HG03469 (cell line): ENCODE results near the gene INPP5A.
"Not testable (repeated sequence)": the region's sequence is repeated elsewhere in the genome, so short reads cannot be mapped to it uniquely, and the experiment has no call there.

Source experiments
- ATAC-seq: cut with Tn5 transposase; IDR thresholded peaks from one replicate; pipeline ENCODE4 v1.9.1; 2021; ENCODE audit warnings: mild to moderate bottlenecking, moderate library complexity, moderate number of reproducible peaks; ENCODE audit not compliant: unreplicated experiment

INPP5A gene

GRCh38 chr10:132667342-132668047, 129.9 kb downstream of the INPP5A start:
- ATAC-seq: no peak

GRCh38 chr10:132668048-132668394, 130.4 kb downstream of the INPP5A start:
- ATAC-seq: no peak

GRCh38 chr10:132669208-132669861, 131.7 kb downstream of the INPP5A start:
- no peak for ATAC-seq

DNA sequence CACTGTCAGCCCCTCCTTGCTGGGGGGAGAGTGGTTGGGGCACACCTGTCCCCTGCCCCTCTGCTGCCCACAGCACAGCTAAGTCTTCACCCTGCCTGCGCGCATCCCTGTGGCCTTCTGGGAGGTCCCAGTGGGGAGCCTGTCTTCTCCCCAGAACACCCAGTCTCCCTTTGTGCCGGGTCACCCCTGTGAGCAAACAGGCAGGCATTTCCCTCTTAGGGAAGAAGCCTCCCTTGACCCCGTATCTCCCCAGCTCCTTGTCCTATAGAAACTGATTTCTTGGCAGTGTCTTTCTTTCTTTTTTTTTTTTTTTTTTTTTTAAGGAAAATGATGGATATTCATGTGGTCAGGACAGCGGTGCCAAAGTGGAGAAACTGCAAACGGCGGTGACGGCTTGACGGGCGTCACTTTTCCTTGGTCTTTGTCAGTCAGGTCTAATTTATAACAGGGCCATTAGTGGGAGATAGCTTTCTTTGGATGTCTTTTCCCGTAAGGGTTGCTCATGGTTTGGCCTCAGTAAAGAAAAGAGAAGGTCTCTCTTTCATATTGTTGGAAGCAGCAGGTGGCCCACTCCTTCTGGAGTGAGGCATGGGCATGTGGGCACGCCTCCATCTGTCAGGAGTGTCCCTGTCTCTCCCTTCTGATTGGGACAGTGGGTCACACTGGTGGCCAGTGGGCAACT, 133.1 kb downstream of the INPP5A start:
- ATAC-seq: no peak

DNA sequence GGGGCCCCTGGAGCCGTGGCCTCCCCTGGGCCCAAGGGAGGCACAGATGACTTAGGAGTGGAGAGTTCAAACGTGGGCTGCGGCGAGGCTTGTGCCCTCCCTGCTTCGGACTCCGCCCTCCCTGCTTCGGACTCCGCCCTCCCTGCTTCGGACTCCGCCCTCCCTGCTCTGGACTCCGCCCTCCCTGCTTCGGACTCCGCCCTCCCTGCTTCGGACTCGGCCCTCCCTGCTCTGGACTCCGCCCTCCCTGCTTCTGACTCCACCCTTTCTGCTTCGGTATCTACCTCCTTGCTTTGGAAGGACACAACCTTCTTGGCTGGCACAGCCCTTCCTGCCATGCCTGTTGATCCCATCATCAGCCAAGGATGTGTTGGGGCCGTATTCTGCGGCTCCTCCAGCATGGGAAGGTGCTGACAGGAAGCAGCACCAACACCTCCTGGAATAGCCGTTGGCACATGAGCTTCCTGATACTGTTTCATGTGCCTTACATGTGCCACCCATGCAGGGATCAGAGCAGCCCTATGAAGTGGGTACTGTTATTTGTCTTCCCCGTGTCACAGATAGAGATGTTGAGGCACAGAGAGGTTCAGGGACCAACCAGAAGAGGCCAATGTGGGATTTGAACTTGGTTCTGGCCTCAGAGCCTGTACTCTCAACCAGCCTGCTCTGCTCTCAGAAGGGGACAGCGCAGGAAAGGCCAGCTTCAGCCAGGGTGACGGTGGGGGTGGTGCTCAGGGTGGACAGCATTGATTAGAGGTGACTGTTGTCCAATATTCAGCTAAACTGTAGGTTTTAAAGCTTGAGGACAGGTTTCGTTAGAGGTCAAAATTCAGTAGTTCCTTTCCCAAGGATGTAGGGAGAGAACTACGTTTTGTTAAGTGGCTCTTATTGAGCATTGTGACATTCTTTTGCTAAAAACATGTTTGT, 133.9 kb downstream of the INPP5A start:
- no peak for ATAC-seq

DNA sequence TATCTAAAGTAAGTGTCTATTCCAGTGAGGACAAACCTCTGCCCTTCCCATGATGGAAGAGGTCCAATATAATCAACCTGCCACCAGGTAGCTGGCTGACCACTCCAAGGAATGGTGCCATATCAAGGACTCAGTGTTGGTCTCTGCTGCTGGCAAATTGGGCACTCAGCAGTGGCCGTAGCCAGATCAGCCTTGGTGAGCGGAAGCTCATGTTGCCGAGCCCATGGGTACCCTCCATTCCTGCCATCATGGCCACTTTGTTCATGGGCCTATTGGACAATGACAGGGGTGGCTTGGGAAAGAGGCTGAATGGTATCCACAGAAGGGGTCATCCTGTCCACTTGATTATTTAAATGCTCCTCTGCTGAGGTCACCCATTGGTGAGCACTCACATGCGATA, 136.2 kb downstream of the INPP5A start:
- not testable (repeated sequence) for ATAC-seq

DNA sequence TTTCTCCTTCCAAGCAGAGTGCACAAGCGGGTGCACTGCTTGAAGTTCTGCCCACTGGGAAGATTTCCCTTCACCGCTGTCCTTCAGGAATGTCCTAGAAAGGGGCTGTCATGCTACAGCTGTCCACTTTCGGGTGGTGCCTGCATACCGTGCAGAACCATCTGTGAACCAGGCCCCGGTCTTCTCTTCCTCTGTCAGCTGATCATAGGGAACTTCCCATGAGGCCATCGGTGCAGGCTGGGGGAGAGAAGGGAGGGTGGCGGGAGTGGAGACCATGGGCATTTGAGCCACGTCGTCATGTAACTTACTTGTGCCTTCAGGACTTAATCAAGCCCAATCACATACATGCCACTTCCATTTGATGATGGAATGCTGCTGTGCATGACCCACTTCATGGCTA, 136.7 kb downstream of the INPP5A start:
- no peak for ATAC-seq

GRCh38 chr10:132675031-132675740, 137.6 kb downstream of the INPP5A start:
- ATAC-seq: no peak

DNA sequence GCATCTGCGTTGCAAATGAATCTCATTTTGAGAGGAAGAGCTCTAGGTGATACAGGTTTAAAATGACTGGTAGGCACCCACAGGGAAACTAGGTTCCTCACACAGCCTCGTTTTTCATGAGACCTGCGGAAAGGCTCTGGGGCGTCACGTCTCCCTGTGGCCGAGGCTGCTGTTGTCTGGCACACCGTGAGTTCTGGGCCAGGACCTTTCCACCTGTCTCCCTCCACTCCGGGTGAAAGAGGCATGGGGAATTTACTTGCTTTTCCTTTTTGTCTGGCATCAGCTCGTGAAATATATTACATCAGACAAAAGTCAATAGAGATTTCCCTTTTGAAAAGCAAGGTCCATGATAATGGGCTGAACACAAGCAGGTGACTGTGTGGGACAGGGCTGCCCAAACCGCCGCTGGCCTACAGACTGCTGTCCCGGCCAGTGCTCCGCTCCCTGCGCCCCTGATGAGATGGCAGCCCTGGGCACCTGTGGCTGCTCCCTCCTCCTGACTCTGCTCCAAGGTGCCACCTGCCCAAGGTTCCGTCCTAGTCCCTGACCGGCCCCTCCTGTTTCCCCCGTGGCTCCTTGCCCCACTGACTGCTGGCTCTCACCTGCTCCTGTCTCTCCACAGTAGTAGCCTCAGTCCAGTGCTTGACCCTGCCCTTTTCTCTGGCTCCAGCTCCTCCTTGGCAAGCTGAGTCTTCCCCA, 138.8 kb downstream of the INPP5A start:
- no peak for ATAC-seq

DNA sequence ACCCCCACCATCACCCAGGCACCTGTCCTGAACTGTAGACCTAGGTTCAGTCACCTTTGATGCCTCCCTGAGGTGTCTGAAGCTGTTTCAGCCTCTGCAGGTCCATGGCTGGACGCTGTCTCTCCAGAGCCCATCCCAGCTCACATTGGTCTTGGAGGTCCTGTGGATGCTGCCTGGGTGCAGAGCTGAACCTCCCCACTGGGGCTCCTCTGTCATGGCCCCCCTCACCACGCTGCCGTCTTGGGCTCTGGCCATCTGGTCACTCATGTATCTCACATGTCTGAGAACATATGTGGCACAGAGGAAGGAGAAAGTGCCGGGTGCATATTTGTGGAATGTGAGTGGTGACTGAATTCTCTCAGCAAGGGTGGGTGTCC, 139.5 kb downstream of the INPP5A start:
- ATAC-seq: no peak

DNA sequence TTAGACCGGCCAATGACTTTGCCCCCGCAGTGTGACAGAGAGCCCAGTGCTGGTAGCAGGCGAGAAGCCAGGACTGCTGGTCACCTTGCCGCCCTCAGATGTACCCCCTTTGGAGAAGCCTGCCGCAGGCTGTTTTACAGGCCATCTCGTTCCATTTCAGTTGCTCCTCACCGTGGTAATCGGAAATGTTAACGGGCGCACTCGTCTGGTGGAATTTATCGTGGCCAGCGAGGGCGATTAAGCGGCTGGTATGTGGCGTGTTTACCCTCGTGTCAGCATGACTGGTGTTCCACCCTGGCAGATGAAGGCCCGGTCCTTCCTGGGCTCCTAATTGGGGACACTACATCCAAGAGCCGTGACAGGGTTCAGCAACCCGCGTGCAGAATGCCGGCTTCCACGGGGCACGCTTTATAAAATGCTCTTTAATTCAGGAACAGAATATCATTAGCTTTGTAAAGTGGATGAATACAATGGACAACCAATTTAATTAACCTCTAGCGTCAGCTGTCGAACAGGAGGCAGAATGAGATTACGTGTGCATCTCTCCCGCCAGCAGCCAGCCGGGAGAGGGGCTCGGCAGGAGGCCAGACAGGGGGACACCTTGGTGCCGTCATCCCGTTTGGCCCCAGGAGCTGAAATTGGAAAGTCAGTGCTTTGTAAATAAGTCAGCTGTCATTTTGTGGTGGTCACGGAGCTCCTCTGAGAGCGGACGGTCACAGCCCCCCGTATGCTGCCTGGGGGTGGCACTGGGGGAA, 140.1 kb downstream of the INPP5A start:
- no peak for ATAC-seq

DNA sequence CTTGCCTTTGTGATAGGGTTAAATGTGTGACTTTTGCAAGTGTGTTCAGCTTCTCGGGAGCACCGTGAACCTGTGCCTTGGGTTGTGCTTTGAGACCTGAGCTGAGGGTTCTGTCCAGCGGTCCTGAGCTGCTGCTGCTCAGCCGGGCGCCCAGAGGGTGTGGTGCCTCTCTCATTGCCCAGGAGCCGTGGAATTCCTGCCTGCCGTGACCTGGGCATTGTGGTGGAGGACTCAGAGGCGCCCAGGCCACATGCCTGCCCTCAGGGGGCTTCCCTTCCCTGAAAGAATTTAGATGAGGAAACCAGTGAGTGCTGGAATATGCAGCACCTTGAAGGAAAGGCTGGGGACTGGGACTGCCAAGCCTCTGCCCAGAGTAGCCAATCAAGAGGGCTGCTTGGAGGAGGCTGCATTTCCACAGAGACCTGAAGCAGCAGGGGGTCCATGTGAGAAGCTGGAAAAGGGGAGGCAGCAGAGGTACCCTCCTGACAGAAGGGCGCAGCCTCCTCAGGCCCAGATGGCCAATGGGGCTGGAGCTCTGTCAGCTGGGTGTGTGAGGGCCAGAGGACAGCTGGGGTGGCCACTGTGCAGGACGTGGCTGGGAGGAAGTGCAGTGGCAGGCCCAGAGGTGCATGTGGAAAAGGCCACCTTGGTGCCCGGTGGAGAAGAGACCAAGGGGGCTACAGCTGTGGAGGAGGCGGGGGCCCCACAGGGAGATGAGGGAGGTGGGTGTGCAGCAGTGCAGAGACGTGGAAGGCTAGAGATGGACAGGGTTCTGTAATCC, 141.0 kb downstream of the INPP5A start:
- no peak for ATAC-seq

DNA sequence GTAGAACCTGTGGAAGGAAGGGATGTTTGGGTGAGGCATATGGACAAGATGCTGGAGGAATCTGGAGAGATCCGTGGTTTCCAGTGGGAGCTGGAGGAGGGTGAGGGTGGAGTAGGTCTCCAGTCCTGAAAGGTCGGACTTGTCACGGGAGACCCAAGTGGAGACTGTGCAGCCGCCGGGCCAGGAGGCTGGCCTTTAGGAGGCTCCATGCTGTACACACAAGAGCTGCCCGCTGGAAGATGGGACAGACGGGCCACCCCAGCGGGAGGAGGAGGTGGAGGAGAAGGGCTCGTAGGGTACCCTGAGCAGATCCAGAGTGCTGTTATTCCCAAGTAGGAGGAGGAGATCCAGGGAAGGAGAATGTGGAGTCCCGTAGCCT, 141.6 kb downstream of the INPP5A start:
- ATAC-seq: no peak

- ATAC-seq: no peak
Measured at GRCh38 chr10:132679640-132680039, 142.1 kb downstream of the INPP5A start.

DNA sequence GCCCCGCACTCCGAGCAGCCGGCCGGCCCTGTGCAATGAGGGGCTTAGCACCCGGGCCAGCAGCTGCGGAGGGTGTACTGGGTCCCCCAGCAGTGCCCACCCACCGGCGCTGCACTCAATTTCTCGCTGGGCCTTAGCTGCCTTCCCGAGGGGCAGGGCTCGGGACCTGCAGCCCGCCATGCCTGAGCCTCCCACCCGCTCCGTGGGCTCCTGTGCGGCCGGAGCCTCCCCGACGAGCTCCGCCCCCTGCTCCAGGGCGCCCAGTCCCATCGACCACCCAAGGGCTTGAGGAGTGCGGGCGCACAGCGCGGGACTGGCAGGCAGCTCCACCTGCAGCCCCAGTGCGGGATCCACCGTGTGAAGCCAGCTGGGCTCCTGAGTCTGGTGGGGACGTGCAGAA, 143.2 kb downstream of the INPP5A start:
- not testable (repeated sequence) for ATAC-seq

GRCh38 chr10:132681858-132682755, 144.5 kb downstream of the INPP5A start:
- ATAC-seq: no peak

DNA sequence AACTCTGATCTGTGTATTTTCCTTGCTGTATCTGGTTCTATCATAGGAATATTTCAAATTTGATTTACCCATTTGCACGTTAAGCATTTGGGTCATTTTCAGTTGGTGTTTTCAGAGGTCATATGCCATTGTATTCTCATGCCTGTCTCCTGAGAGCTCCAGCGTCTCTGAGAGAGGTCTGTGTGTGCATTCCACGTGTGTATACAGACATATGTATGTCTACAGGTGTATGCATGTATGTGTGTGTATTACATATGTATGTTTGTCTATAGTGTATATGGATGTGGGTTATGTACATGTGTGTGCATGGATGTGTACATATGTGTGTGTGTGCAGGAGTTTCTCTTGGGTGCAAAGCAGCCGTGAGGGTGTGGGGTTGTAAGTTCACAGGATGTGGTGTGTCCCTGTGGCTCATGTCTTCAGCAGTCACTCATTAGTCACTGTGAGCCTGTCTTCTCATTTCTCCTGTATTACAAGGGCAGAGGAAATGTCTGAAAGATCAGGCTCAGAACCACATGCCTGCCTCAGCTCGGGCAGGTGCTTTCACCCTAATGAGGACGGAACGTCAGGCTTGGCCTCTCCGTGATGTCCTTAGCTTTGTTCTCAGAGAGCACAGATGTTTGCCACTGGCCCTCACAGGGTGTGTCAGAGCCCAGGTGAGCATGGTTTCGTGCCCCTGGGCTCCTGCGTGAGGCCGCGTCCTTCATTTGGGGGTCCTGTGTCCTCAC, 146.7 kb downstream of the INPP5A start:
- peak; percentile 74 for ATAC-seq
